Ovary (tissue), 9 donors: ENCODE results near the gene CCT8. TPM values are rescaled to one million over a fixed set of nuclear protein-coding genes. Genes with fewer than 3 reads are reported as not detected.
A peak's percentile ranks its signal among the peaks of the same experiment; 100 is the strongest.

ENCODE experiments used
- DNase-seq, 5 donors: peaks; one replicate each; pipeline ENCODE4 v3.0.0-alpha.2; 2019 to 2020
- H3K27ac ChIP-seq, 2 donors: fragments of 200-600 bp; one replicate each; pipeline versions ENCODE4 v1.5.1 to v1.8.0; 2019 to 2022
- H3K27me3 ChIP-seq: fragments of 200-600 bp; one replicate; pipeline ENCODE4 v1.8.0; 2022
- H3K36me3 ChIP-seq: fragments of 200-600 bp; sonication (generic); one replicate; pipeline ENCODE4 v1.5.1; 2019
- H3K4me1 ChIP-seq: one replicate; pipeline ENCODE4 v1.8.1; 2013; ENCODE audit warnings: mild to moderate bottlenecking, moderate library complexity; ENCODE audit not compliant: insufficient read depth
- H3K4me3 ChIP-seq: fragments of 200-600 bp; sonication (generic); one replicate; pipeline ENCODE4 v1.5.1; 2017
- H3K9me3 ChIP-seq, 2 donors: fragments of 200-600 bp in 1 of 2; sonication (generic) in 1 of 2; one replicate each; pipeline versions ENCODE4 v1.5.1 to v1.8.1; 2013 to 2019; ENCODE audit warnings: mild to moderate bottlenecking in 1 of 2, moderate library complexity in 1 of 2
- EP300 ChIP-seq: sonication (generic); formaldehyde crosslinking; IDR thresholded peaks from one replicate; pipeline ENCODE4 v1.6.1; 2017; ENCODE audit warnings: antibody characterized with exemption
- POLR2A ChIP-seq: fragments of 450-650 bp; IDR thresholded peaks from one replicate; pipeline ENCODE4 v1.6.1; 2017; ENCODE audit warnings: antibody characterized with exemption, mild to moderate bottlenecking, moderate library complexity
- WGBS, 3 donors: extraction: QIAGEN DNeasy Blood & Tissue Kit in 1 of 3; methylation state at CpG; one replicate each; pipeline versions ENCODE4 v1.1.5 to v1.1.7; 2013 to 2017; 5-methylcytosine and 5-hydroxymethylcytosine counted together
- intact Hi-C, 4 donors: fragments of 100-400 bp; cut with DNase I; formaldehyde crosslinking; loops; one replicate each; pipeline versions ENCODE4 v1.11.0 to v1.15.1; 2022 to 2023
- polyA plus RNA-seq, 2 donors: library from polyadenylated mRNA; stranded (reverse); fragments of 200-250 nt in 1 of 2; fragments of 350-450 nt in 1 of 2; fragmentation: Illumina TruSeq in 1 of 2; extraction: RNeasy Lipid Tissue Mini Kit (QIAGEN cat#74804) in 1 of 2; gene quantifications; one replicate each; pipeline ENCODE4 v1.2.3, GENCODE V29; 2013 to 2014
- total RNA-seq, 7 donors: library from RNA; depleted of rRNA in 2 of 7; stranded (reverse); fragments of >200 nt in 2 of 7; fragmentation: NEBNext Ultra II Directional in 3 of 7; extraction: Animal tissue kit (Norgen Biotek cat#: 25700) in 3 of 7; gene quantifications; one replicate each; pipeline versions ENCODE4 v1.1.0 to v1.2.4, GENCODE V29; 2016 to 2023
- TF ChIP-seq, protein P1 (sequence below), 3 donors: fragments of 450-650 bp in 2 of 3; fragments of 200-600 bp in 1 of 3; IDR thresholded peaks; one replicate each; pipeline versions ENCODE4 v1.5.1 to v1.8.0; 2016 to 2022; ENCODE audit warnings: antibody characterized with exemption in 3 of 3, mild to moderate bottlenecking in 1 of 3
- donor health status: DM: no; HTN: no; CAD: no; lungs with moderate emphysema.
- donor health status: DM: no; HTN: no; CAD: no.
- donor health status: Bipolar disorder and iron deficiency.
- donor health status: DM: yes; HTN: yes; CAD: no.
- donor health status: DM: no; HTN: no; CAD: no.
- donor health status: DM: yes; HTN: yes; CAD: no.

Gene CCT8
- total and polyA plus RNA-seq, 9 donors, result 89.1 to 175 (median 105) TPM

DNA sequence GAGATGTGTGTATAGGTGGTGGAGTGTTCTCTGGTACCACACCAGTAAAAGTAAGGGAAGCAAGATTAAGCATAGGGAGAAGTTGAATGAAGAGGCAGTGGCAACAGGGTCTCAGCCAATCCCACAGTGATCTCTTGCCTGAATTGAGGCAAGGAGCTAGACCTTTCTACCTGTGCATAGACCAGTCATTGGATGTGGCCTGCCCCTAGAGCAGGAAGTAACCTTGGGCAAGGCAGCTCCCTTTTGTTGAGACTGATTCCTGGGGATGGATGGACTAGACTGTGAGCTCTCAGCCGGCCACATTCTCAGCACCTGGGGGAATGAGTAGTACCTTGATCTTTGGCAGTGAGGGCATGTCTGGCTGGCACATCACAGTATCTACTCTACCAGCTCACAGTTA, 42.5 kb downstream of the CCT8 start:
- no peak for DNase-seq
- Histone ChIP-seq H3K9me3 (no peaks in the 10 kb centered on the region), H3K27ac (no peak overlapping the region), H3K4me3 (no peak overlapping the region), H3K4me1 (peaks cover 3% of the 10 kb centered on the region), H3K27me3 (no peaks in the 10 kb centered on the region), H3K36me3 (no peaks in the 10 kb centered on the region)
- 86 to 96% (median 86%) methylated on average over 1 of the region's 1 CpG for WGBS, 3 donors
- intact Hi-C loops, result no loop called here
- no peak for TF ChIP-seq POLR2A
- TF ChIP-seq, protein P1, sequence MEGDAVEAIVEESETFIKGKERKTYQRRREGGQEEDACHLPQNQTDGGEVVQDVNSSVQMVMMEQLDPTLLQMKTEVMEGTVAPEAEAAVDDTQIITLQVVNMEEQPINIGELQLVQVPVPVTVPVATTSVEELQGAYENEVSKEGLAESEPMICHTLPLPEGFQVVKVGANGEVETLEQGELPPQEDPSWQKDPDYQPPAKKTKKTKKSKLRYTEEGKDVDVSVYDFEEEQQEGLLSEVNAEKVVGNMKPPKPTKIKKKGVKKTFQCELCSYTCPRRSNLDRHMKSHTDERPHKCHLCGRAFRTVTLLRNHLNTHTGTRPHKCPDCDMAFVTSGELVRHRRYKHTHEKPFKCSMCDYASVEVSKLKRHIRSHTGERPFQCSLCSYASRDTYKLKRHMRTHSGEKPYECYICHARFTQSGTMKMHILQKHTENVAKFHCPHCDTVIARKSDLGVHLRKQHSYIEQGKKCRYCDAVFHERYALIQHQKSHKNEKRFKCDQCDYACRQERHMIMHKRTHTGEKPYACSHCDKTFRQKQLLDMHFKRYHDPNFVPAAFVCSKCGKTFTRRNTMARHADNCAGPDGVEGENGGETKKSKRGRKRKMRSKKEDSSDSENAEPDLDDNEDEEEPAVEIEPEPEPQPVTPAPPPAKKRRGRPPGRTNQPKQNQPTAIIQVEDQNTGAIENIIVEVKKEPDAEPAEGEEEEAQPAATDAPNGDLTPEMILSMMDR (IDR thresholded peaks at IDR 0.05), result no peak
- TF ChIP-seq EP300, result no peak

DNA sequence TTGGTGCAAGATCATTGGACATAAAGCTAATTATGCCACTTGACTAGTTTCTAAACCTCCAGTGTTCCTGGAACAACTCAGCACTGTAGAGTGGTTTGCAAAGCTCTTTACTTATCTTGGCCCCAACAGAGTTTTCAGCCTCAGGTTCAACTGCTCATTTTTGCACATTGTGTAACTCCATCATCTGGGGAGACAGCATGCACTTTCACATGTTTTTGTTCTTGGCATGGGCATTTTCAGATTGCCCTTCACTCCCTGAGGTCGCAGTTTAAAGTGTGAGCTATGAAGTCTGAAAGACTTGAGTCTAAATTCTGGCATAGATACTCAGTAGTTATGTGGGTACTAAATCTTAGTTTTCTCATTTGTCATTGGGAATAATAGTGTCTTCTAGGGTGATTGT, 43.9 kb downstream of the CCT8 start:
- H3K4me1 ChIP-seq, result peaks cover 3% of the 10 kb centered on the region
- DNase-seq, result no peak
- no peak overlapping the region for H3K4me3 ChIP-seq
- no peak overlapping the region for H3K27ac ChIP-seq
- WGBS, 3 donors, result 84 to 97% (median 91%) methylated on average over 1 of the region's 1 CpG
- H3K36me3 ChIP-seq, result no peaks in the 10 kb centered on the region
- intact Hi-C loops, result no loop called here
- no peak for TF ChIP-seq EP300
- TF ChIP-seq POLR2A, result no peak
- TF ChIP-seq, protein P1 (IDR thresholded peaks at IDR 0.05), result no peak
- H3K27me3 ChIP-seq, result no peaks in the 10 kb centered on the region
- H3K9me3 ChIP-seq, result no peaks in the 10 kb centered on the region

- TF ChIP-seq POLR2A (no peak), EP300 (no peak)
- TF ChIP-seq, protein P1 (IDR thresholded peaks at IDR 0.05), result no peak
- H3K4me1 ChIP-seq, result peaks cover 3% of the 10 kb centered on the region
- 0 to 1% (median 0%) methylated on average over 6 of the region's 6 CpGs for WGBS, 3 donors
- no peaks in the 10 kb centered on the region for H3K27me3 ChIP-seq
- H3K36me3 ChIP-seq, result no peaks in the 10 kb centered on the region
- H3K9me3 ChIP-seq, result no peaks in the 10 kb centered on the region
- no peak for DNase-seq
- H3K27ac ChIP-seq, result peak overlapping the region in 1 of 2 donors; percentile 96
- peak overlapping the region; percentile 61 for H3K4me3 ChIP-seq
- intact Hi-C loops, result loop anchor here in 1 of 4 donors (2.0 kb wide), 1 partner anchor 23 kb away; no protein-coding TSS in a partner anchor
Observed at GRCh38 chr21:29025328-29025713, 48.1 kb downstream of the CCT8 start.

GRCh38 chr21:29024474-29025327, 48.7 kb downstream of the CCT8 start, which contains the start of gene USP16:
USP16 (plus strand) TSS chr21:29024668; CDS start chr21:29027914, 3,246 bp downstream.
- TF ChIP-seq, protein P1 (IDR thresholded peaks at IDR 0.05), result peak in 1 of 3 donors; percentile 30
- peak; percentile 79 for TF ChIP-seq EP300
- TF ChIP-seq POLR2A, result peak; percentile 55

More at GRCh38 chr21:29024474-29025327, 48.7 kb downstream of the CCT8 start, which contains the start of gene USP16:
- intact Hi-C loops, result loop anchor here in 1 of 4 donors (2.0 kb wide), 1 partner anchor 22 kb away; no protein-coding TSS in a partner anchor
- Histone ChIP-seq H3K27me3 (no peaks in the 10 kb centered on the region), H3K36me3 (no peaks in the 10 kb centered on the region), H3K4me3 (peak within 1 kb of the TSS; percentile 61), H3K9me3 (no peaks in the 10 kb centered on the region), H3K27ac (peak within 1 kb of the TSS; percentile 96 to 98), H3K4me1 (peaks cover 6% of the 10 kb centered on the region)
- 0 to 1% (median 0%) methylated on average over 39 to 48 of the region's 48 CpGs for WGBS, 3 donors
- DNase-seq, result peak; percentile 93 to 96 (median 96)
